ENCODE data around the gene IQCH.

IQCH gene

GRCh38 chr15:67469680-67470079 is 215.1 kb downstream of the IQCH start:
- Histone ChIP-seq H3K4me1 (ENCODE audit: control insufficient read depth in 5 of 5, insufficient read depth in 5 of 5, low read length in 5 of 5) (no peaks in the 10 kb centered on the region), H3K27me3 (ENCODE audit: control insufficient read depth in 5 of 5, insufficient read depth in 4 of 5, low read length in 5 of 5) (no peaks in the 10 kb centered on the region), H3K36me3 (ENCODE audit: control insufficient read depth in 5 of 5, insufficient read depth in 5 of 5, low read length in 5 of 5) (peaks cover 0 to 8% (median 0%) of the 10 kb centered on the region in 5 donors), H3K9me3 (ENCODE audit: control insufficient read depth in 5 of 5, low read length in 5 of 5) (no peaks in the 10 kb centered on the region), H3K4me3 (ENCODE audit: low read depth in 1 of 5, low read length in 5 of 5) (no peak overlapping the region), H3K9ac (ENCODE audit: low read length in 5 of 5) (no peak overlapping the region), H3K27ac (ENCODE audit: low read depth, low read length) (no peak overlapping the region)

- Histone ChIP-seq H3K27me3 (ENCODE audit: control insufficient read depth in 5 of 5, insufficient read depth in 4 of 5, low read length in 5 of 5) (no peaks in the 10 kb centered on the region), H3K36me3 (ENCODE audit: control insufficient read depth in 5 of 5, insufficient read depth in 5 of 5, low read length in 5 of 5) (no peaks in the 10 kb centered on the region), H3K9ac (ENCODE audit: low read length in 5 of 5) (no peak overlapping the region), H3K27ac (ENCODE audit: low read depth, low read length) (no peak overlapping the region), H3K4me1 (ENCODE audit: control insufficient read depth in 5 of 5, insufficient read depth in 5 of 5, low read length in 5 of 5) (no peaks in the 10 kb centered on the region), H3K9me3 (ENCODE audit: control insufficient read depth in 5 of 5, low read length in 5 of 5) (no peaks in the 10 kb centered on the region), H3K4me3 (ENCODE audit: low read depth in 1 of 5, low read length in 5 of 5) (no peak overlapping the region)
These were observed 218.4 kb downstream of the IQCH start for GRCh38 chr15:67472957-67473356.

- H3K4me1 ChIP-seq (ENCODE audit: control insufficient read depth in 5 of 5, insufficient read depth in 5 of 5, low read length in 5 of 5) = peaks cover 0 to 5% (median 0%) of the 10 kb centered on the region in 5 donors
- H3K36me3 ChIP-seq (ENCODE audit: control insufficient read depth in 5 of 5, insufficient read depth in 5 of 5, low read length in 5 of 5) = no peaks in the 10 kb centered on the region
- H3K27ac ChIP-seq (ENCODE audit: low read depth, low read length) = no peak overlapping the region
- no peak overlapping the region for H3K4me3 ChIP-seq (ENCODE audit: low read depth in 1 of 5, low read length in 5 of 5)
- no peaks in the 10 kb centered on the region for H3K9me3 ChIP-seq (ENCODE audit: control insufficient read depth in 5 of 5, low read length in 5 of 5)
- H3K27me3 ChIP-seq (ENCODE audit: control insufficient read depth in 5 of 5, insufficient read depth in 4 of 5, low read length in 5 of 5) = no peaks in the 10 kb centered on the region
- H3K9ac ChIP-seq (ENCODE audit: low read length in 5 of 5) = no peak overlapping the region
These were observed 220.0 kb downstream of the IQCH start for GRCh38 chr15:67474405-67475110.

GRCh38 chr15:67479781-67480505 is 225.4 kb downstream of the IQCH start:
- H3K27me3 ChIP-seq (ENCODE audit: control insufficient read depth in 5 of 5, insufficient read depth in 4 of 5, low read length in 5 of 5) = no peaks in the 10 kb centered on the region
- peaks cover 0 to 14% (median 7%) of the 10 kb centered on the region in 5 donors for H3K4me1 ChIP-seq (ENCODE audit: control insufficient read depth in 5 of 5, insufficient read depth in 5 of 5, low read length in 5 of 5)

GRCh38 chr15:67480741-67481140 is 226.2 kb downstream of the IQCH start:
- Histone ChIP-seq H3K9me3 (ENCODE audit: control insufficient read depth in 5 of 5, low read length in 5 of 5) (no peaks in the 10 kb centered on the region), H3K4me1 (ENCODE audit: control insufficient read depth in 5 of 5, insufficient read depth in 5 of 5, low read length in 5 of 5) (peaks cover 0 to 14% (median 7%) of the 10 kb centered on the region in 5 donors), H3K27ac (ENCODE audit: low read depth, low read length) (no peak overlapping the region), H3K27me3 (ENCODE audit: control insufficient read depth in 5 of 5, insufficient read depth in 4 of 5, low read length in 5 of 5) (no peaks in the 10 kb centered on the region), H3K36me3 (ENCODE audit: control insufficient read depth in 5 of 5, insufficient read depth in 5 of 5, low read length in 5 of 5) (no peaks in the 10 kb centered on the region), H3K4me3 (ENCODE audit: low read depth in 1 of 5, low read length in 5 of 5) (no peak overlapping the region), H3K9ac (ENCODE audit: low read length in 5 of 5) (no peak overlapping the region)

More at GRCh38 chr15:67479781-67480505, 225.4 kb downstream of the IQCH start:
- no peaks in the 10 kb centered on the region for H3K36me3 ChIP-seq (ENCODE audit: control insufficient read depth in 5 of 5, insufficient read depth in 5 of 5, low read length in 5 of 5)
- no peak overlapping the region for H3K9ac ChIP-seq (ENCODE audit: low read length in 5 of 5)
- peak overlapping the region in 3 of 5 donors; percentile 7 to 46 (median 22) for H3K4me3 ChIP-seq (ENCODE audit: low read depth in 1 of 5, low read length in 5 of 5)
- H3K27ac ChIP-seq (ENCODE audit: low read depth, low read length) = no peak overlapping the region
- H3K9me3 ChIP-seq (ENCODE audit: control insufficient read depth in 5 of 5, low read length in 5 of 5) = no peaks in the 10 kb centered on the region

GRCh38 chr15:67481680-67482079 is 227.1 kb downstream of the IQCH start:
- Histone ChIP-seq H3K36me3 (ENCODE audit: control insufficient read depth in 5 of 5, insufficient read depth in 5 of 5, low read length in 5 of 5) (no peaks in the 10 kb centered on the region), H3K9ac (ENCODE audit: low read length in 5 of 5) (no peak overlapping the region), H3K4me3 (ENCODE audit: low read depth in 1 of 5, low read length in 5 of 5) (no peak overlapping the region), H3K9me3 (ENCODE audit: control insufficient read depth in 5 of 5, low read length in 5 of 5) (no peaks in the 10 kb centered on the region), H3K27ac (ENCODE audit: low read depth, low read length) (no peak overlapping the region), H3K4me1 (ENCODE audit: control insufficient read depth in 5 of 5, insufficient read depth in 5 of 5, low read length in 5 of 5) (peaks cover 0 to 14% (median 7%) of the 10 kb centered on the region in 5 donors), H3K27me3 (ENCODE audit: control insufficient read depth in 5 of 5, insufficient read depth in 4 of 5, low read length in 5 of 5) (no peaks in the 10 kb centered on the region)

- no peaks in the 10 kb centered on the region for H3K9me3 ChIP-seq (ENCODE audit: control insufficient read depth in 5 of 5, low read length in 5 of 5)
These were observed 241.0 kb downstream of the IQCH start for GRCh38 chr15:67495585-67495984.

GRCh38 chr15:67501177-67501835 is 246.7 kb downstream of the IQCH start:
- no peaks in the 10 kb centered on the region for H3K36me3 ChIP-seq (ENCODE audit: control insufficient read depth in 5 of 5, insufficient read depth in 5 of 5, low read length in 5 of 5)
- H3K9ac ChIP-seq (ENCODE audit: low read length in 5 of 5) = peak overlapping the region in 2 of 5 donors; percentile 17 to 62
- H3K9me3 ChIP-seq (ENCODE audit: control insufficient read depth in 5 of 5, low read length in 5 of 5) = no peaks in the 10 kb centered on the region
- H3K4me3 ChIP-seq (ENCODE audit: low read depth in 1 of 5, low read length in 5 of 5) = peak overlapping the region in 1 of 5 donors; percentile 47
- H3K27ac ChIP-seq (ENCODE audit: low read depth, low read length) = no peak overlapping the region
- H3K4me1 ChIP-seq (ENCODE audit: control insufficient read depth in 5 of 5, insufficient read depth in 5 of 5, low read length in 5 of 5) = peaks cover 0 to 15% (median 11%) of the 10 kb centered on the region in 5 donors
- no peaks in the 10 kb centered on the region for H3K27me3 ChIP-seq (ENCODE audit: control insufficient read depth in 5 of 5, insufficient read depth in 4 of 5, low read length in 5 of 5)

More at GRCh38 chr15:67495585-67495984, 241.0 kb downstream of the IQCH start:
- Histone ChIP-seq H3K4me3 (ENCODE audit: low read depth in 1 of 5, low read length in 5 of 5) (no peak overlapping the region), H3K4me1 (ENCODE audit: control insufficient read depth in 5 of 5, insufficient read depth in 5 of 5, low read length in 5 of 5) (no peaks in the 10 kb centered on the region), H3K9ac (ENCODE audit: low read length in 5 of 5) (no peak overlapping the region), H3K36me3 (ENCODE audit: control insufficient read depth in 5 of 5, insufficient read depth in 5 of 5, low read length in 5 of 5) (no peaks in the 10 kb centered on the region), H3K27ac (ENCODE audit: low read depth, low read length) (no peak overlapping the region), H3K27me3 (ENCODE audit: control insufficient read depth in 5 of 5, insufficient read depth in 4 of 5, low read length in 5 of 5) (no peaks in the 10 kb centered on the region)

GRCh38 chr15:67501836-67502461 is 247.4 kb downstream of the IQCH start:
- Histone ChIP-seq H3K36me3 (ENCODE audit: control insufficient read depth in 5 of 5, insufficient read depth in 5 of 5, low read length in 5 of 5) (no peaks in the 10 kb centered on the region), H3K27ac (ENCODE audit: low read depth, low read length) (no peak overlapping the region), H3K9me3 (ENCODE audit: control insufficient read depth in 5 of 5, low read length in 5 of 5) (no peaks in the 10 kb centered on the region), H3K9ac (ENCODE audit: low read length in 5 of 5) (peak overlapping the region in 2 of 5 donors; percentile 17 to 62), H3K4me3 (ENCODE audit: low read depth in 1 of 5, low read length in 5 of 5) (peak overlapping the region in 2 of 5 donors; percentile 14 to 47), H3K27me3 (ENCODE audit: control insufficient read depth in 5 of 5, insufficient read depth in 4 of 5, low read length in 5 of 5) (no peaks in the 10 kb centered on the region), H3K4me1 (ENCODE audit: control insufficient read depth in 5 of 5, insufficient read depth in 5 of 5, low read length in 5 of 5) (peaks cover 0 to 18% (median 11%) of the 10 kb centered on the region in 5 donors)

All from subcutaneous abdominal adipose tissue (tissue), 5 donors.